Ammon's horn (tissue), 1 donor: Measurements from ENCODE around the gene C1QL1.

Source experiments
- DNase-seq: peaks from one replicate; pipeline ENCODE4 v3.0.0-alpha.2; 2016; ENCODE audit warnings: low spot score

The C1QL1 gene

DNA sequence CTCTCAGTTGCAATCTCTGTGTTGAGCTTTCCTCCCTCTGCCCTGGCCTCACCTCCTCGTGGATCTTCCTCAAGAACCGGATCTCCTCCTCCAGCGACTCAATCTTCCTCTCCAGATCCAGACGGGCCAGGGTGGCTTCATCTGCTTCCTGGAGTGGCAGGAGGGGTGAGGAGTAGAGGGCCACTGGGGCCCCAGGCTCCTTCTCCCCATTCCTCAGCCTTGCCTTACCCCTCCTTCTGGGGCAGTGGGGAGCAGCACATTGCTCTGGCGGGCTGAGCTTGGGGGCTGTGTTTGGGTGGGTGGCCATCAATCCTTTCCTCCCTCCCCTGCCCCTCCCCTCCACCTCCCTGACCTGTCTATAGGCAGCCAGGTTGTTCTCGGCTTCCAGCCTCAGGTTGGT, 54.4 kb downstream of the C1QL1 start:
- no peak for DNase-seq

DNA sequence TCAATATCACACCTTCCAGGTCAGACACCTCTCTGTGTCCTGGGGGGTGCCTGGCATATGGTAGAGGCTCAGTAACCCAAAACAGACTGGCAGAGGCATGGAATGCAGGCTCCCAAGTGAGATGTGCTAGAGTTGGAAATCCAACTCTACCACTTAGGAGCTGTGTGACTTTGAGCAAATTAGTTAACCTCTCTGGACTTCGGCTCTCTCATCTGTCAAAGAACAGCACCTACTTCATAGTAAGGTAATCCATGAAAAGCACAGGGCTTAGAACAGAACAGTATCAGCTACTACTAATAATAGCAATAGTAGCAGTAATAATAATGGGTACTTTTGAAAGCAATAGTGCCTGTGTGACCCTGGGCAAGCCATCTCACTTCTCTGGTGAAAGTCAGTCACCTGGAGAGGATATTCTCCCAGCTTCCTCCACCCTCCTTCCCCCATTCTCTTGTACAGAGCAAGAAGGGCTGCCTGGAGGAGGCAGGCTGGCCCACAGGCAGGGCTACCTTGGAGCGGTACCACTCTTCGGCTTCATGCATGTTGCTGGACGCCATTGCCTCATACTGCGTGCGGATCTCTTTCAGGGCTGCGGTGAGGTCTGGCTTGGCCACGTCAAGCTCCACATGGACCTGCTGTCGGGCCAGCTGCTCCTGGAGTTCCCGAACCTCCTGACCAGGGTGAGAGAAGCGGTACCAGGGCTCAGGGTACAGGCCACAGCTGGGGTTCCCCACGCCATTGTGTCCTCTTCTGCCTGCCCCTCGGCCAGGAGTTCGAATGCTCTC, 55.1 kb downstream of the C1QL1 start:
- DNase-seq: no peak

DNA sequence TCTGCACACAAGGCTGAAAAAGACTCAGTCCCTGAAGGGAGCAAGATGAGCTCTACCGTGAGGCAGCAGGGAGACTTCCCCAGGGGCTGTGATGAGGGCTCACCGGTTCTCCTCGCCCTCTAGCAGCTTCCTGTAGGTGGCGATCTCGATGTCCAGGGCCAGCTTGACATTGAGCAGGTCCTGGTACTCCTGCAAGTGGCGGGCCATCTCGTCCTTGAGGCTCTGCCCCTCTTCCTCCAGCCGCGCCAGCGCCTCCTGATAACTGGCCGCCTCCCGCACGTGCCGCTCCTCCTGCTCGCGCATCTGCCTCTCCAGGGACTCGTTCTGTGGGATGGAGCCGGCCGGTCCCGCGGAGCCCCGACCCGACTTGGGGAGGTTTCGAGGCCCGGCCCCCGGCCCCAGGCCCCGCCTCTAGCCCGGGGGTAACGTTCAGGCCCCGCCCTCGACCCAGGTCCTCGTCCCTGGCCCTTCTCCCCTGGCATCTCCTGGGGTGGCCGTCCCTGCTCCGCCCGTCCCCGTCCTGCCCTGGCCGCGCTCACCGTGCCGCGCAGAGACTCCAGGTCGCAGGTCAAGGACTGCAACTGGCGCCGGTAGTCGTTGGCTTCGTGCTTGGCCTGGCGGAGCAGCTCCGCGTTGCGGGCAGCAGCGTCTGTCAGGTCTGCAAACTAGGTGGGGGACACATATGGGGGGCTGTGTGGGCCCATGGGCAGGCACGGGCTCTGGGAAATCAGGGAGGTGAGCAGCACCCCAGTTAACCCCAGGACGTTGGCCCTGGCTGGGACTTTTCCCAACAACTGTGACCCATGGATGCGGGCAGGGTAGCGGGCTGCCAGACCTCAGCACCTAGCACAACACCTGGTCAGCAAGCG, 56.7 kb downstream of the C1QL1 start:
- DNase-seq: no peak

DNA sequence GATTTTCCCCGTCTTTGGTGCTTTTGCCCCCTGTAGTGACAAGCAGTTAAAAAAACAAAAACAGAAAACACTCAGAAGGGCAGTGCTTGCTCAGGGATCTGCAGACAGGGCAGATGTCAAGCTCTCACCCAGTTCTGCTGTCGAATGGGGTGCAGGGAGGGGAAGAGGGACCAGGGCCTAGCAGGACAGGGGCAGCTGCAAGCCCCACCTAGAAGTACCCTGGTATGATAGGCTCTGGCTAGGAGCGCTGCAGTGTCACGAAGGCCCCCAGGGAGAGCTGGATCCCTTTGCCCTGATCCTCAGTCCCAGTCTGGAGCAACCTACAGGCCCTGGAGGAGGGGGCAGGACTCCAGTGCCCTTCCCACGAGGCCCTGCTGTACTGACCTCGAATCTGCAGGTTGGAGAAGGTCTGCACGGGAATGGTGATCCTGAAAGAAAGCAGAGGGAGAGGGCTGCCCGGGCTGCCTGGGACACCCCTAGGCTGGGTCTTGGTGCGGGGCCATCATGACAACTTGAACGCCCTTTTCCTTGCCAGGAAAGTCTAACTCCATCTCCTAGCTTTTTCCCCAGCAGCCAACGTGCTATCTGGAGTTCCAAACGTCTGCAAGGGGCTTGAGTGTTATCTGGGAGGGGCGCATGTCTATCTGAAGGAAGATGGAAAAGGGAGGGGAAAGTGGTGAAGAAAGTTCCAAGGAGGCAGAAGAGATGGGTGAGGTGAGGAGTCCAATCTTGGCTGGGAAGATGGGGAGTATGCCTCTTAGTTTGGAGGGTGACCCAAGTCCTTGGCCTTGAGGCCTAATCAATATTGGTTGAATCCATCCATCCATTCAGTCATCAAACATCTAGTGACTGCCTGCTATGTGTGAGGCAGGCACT, 57.6 kb downstream of the C1QL1 start:
- DNase-seq: no peak
